Left renal cortex interstitium (tissue), 4 donors: Measurements from ENCODE around the gene BYSL. TPM values are rescaled to one million over a fixed set of nuclear protein-coding genes. Genes with fewer than 3 reads are reported as not detected.

Experiments
- DNase-seq, 4 donors: peaks; one replicate each; pipeline ENCODE4 v3.0.0-alpha.2; 2013; ENCODE audit warnings: low read depth in 4 of 4, low spot score in 2 of 4, missing footprints in 1 of 4
- polyA plus RNA-seq, 4 donors: library from polyadenylated mRNA; unstranded; fragments of 120-200 nt; gene quantifications; one replicate each; pipeline ENCODE4 v1.2.1, GENCODE V29; 2013; ENCODE audit not compliant: insufficient read length in 4 of 4

BYSL gene
- polyA plus RNA-seq, 4 donors = 28.0 to 31.1 (median 29.9) TPM

- DNase-seq = no peak
Measured at GRCh38 chr6:41974281-41974825, 53.1 kb downstream of the BYSL start.

- no peak for DNase-seq
Measured at GRCh38 chr6:41975276-41975675, 54.0 kb downstream of the BYSL start.

- DNase-seq = no peak
Measured at GRCh38 chr6:41976794-41977484, 55.6 kb downstream of the BYSL start.

Other genes with a start within 250 kb of the BYSL start
- gene TFEB, start 185.9 kb upstream of the BYSL start, polyA plus RNA-seq = 10 to 100 TPM in 2 of 4 donors, 1 to 10 TPM in 2; 7.6 to 11.5 (median 10.2) TPM
- gene PGC, start 174.1 kb upstream of the BYSL start, polyA plus RNA-seq = under 1 TPM in 2 of 4 donors, not detected in 2; 0.35 to 0.48 TPM
- 1 to 10 TPM; 6.0 to 8.0 (median 7.3) TPM for gene FRS3, start 141.6 kb upstream of the BYSL start, polyA plus RNA-seq
- 1 to 10 TPM; 1.9 to 6.7 (median 4.9) TPM for gene PRICKLE4, start 140.7 kb upstream of the BYSL start, polyA plus RNA-seq
- gene TOMM6, start 133.8 kb upstream of the BYSL start, polyA plus RNA-seq = 100 to 1,000 TPM; 211 to 256 (median 229) TPM
- gene USP49, start 26.1 kb upstream of the BYSL start, polyA plus RNA-seq = 10 to 100 TPM in 2 of 4 donors, 1 to 10 TPM in 2; 9.2 to 18.0 (median 13.9) TPM
- gene MED20, start 360 bp upstream of the BYSL start, polyA plus RNA-seq = 10 to 100 TPM; 35.6 to 43.6 (median 39.2) TPM
- 10 to 100 TPM; 25.0 to 35.4 (median 30.6) TPM for gene CCND3, start 20.3 kb downstream of the BYSL start, polyA plus RNA-seq
- gene TAF8, start 129.0 kb downstream of the BYSL start, polyA plus RNA-seq = 10 to 100 TPM; 19.5 to 29.9 (median 23.1) TPM
- 1 to 10 TPM; 3.8 to 6.5 (median 4.9) TPM for gene C6orf132, start 221.1 kb downstream of the BYSL start, polyA plus RNA-seq